Measurements from ENCODE around the gene MRPS18A. TPM values are rescaled to one million over a fixed set of nuclear protein-coding genes. Genes with fewer than 3 reads are reported as not detected.

Gene MRPS18A
- total and polyA plus RNA-seq, 9 of the 15 experiments (the other 6 are each of a cell fraction or from before 2014, with no cell fraction given), result 87.5 to 243 (median 125) TPM

- TF ChIP-seq CBX3 (IDR thresholded peaks at IDR 0.05; ENCODE audit: borderline replicate concordance in 1 of 2, low read length in 2 of 2) (peak in 1 of 2 experiments; percentile 94; a peak in 2 of 3 replicates), RBM25 (IDR thresholded peaks at IDR 0.05; ENCODE audit: low read depth, low read length, severe bottlenecking) (peak; percentile 94), HLTF (IDR thresholded peaks at IDR 0.05) (peak; percentile 85), TRIM24 (IDR thresholded peaks at IDR 0.05) (peak in 1 of 2 experiments; percentile 45; a peak in 1 of 4 replicates), ZNF354B (CRISPR knock-in tag; IDR thresholded peaks at IDR 0.05) (peak; percentile 98)
These were observed 43.0 kb upstream of the MRPS18A start (continued) for GRCh38 chr6:43730634-43731033.

DNA sequence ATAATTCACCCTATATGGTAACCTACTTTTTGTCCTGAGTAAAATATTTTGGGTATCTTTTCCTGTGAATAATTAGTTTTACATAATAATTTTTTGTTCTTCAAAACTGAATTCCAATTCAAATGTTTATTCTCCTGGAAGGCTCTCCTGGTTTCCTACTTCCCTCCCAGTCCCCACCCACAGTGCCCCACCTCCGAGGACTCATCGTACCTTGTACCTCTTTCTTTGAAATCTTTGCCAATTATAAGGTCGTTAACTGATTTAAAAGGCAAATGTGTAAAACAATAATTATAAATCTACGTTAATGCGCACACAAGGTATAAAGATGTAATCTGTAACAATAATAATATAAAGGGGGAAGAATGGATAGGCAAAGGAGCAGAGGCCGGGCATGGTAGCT, 41.9 kb upstream of the MRPS18A start:
- BruUV-seq (replicated peaks), result no TSS peak
- no peak for DNase-seq (ENCODE audit: extremely low read depth in 1 of 4, low spot score in 3 of 4)
- H3K9ac ChIP-seq (ENCODE audit: insufficient read depth in 1 of 2, low read depth in 2 of 2, low read length in 2 of 2), result no peak overlapping the region
- no peak overlapping the region for H3K27ac ChIP-seq (ENCODE audit: extremely low read depth, low read depth, low read length)
- no peaks in the 10 kb centered on the region; the same call in none of the 2 replicates for H3K9me3 ChIP-seq (replicated peaks; ENCODE audit: control insufficient read depth, insufficient read depth, low read depth, low read length)
- no peak for ATAC-seq
- peaks cover 24 to 31% of the 10 kb centered on the region in 2 experiments for H3K4me1 ChIP-seq (replicated peaks in 1 of 2; ENCODE audit: control insufficient read depth in 2 of 2, insufficient read depth in 2 of 2, low read length in 2 of 2)
- H3K79me2 ChIP-seq (ENCODE audit: control insufficient read depth, insufficient read depth, low read length), result no peaks in the 10 kb centered on the region
- 57% methylated on average over 6 of the region's 6 CpGs for WGBS (ENCODE audit: insufficient coverage, low coverage, missing lambda C conversion rate)
- peaks cover 2% of the 10 kb centered on the region for H3K9me1 ChIP-seq (ENCODE audit: control insufficient read depth, insufficient read depth, low read length)
- ChIA-PET CTCF (ENCODE audit: low intra/inter-chr PET ratio) (no interaction called here), POLR2A (no interaction called here)
- intact Hi-C loops (cut with micrococcal nuclease) (no loop called here), in situ Hi-C loops (cut with MboI) (no loop called here)
- FAIRE-seq, result no peak
- H3K4me2 ChIP-seq (ENCODE audit: insufficient read depth, low read length), result no peak overlapping the region
- no peaks in the 10 kb centered on the region for H3K27me3 ChIP-seq (ENCODE audit: control insufficient read depth in 2 of 2, insufficient read depth in 2 of 2, low read length in 2 of 2)
- H3K36me3 ChIP-seq (ENCODE audit: control insufficient read depth, insufficient read depth, low read length), result no peaks in the 10 kb centered on the region
- no peak overlapping the region for H2AFZ ChIP-seq (ENCODE audit: low read depth, low read length)
- no peaks in the 10 kb centered on the region for H4K20me1 ChIP-seq (replicated peaks; ENCODE audit: control insufficient read depth, insufficient read depth, low read length)
- no peak overlapping the region for H3K4me3 ChIP-seq
- TF ChIP-seq ZEB2 (IDR thresholded peaks at IDR 0.05) (no peak), ZNF695 (CRISPR knock-in tag; IDR thresholded peaks at IDR 0.05) (no peak), ZBTB11 (CRISPR knock-in tag; IDR thresholded peaks at IDR 0.05) (peak in 1 of 3 experiments; percentile 45; a peak in 1 of 6 replicates), POU5F1 (IDR thresholded peaks at IDR 0.05; ENCODE audit: borderline replicate concordance, low read depth, low read length, partially characterized antibody) (no peak), SRSF7 (optimal IDR thresholded peaks at IDR 0.05; ENCODE audit: low read depth, low read length) (no peak), TRIM25 (IDR thresholded peaks at IDR 0.05; ENCODE audit: borderline replicate concordance) (no peak), NFIX (CRISPR knock-in tag; IDR thresholded peaks at IDR 0.05; ENCODE audit: low read depth) (0 out of 2 replicates have a peak, but pooled peaks have one; percentile 10), ARID2 (IDR thresholded peaks at IDR 0.05) (no peak)
- TF ChIP-seq, protein P1, sequence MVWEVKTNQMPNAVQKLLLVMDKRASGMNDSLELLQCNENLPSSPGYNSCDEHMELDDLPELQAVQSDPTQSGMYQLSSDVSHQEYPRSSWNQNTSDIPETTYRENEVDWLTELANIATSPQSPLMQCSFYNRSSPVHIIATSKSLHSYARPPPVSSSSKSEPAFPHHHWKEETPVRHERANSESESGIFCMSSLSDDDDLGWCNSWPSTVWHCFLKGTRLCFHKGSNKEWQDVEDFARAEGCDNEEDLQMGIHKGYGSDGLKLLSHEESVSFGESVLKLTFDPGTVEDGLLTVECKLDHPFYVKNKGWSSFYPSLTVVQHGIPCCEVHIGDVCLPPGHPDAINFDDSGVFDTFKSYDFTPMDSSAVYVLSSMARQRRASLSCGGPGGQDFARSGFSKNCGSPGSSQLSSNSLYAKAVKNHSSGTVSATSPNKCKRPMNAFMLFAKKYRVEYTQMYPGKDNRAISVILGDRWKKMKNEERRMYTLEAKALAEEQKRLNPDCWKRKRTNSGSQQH (CRISPR knock-in tag; IDR thresholded peaks at IDR 0.05), result no peak
